ENCODE results near the gene CNTNAP5.

Gene CNTNAP5

DNA sequence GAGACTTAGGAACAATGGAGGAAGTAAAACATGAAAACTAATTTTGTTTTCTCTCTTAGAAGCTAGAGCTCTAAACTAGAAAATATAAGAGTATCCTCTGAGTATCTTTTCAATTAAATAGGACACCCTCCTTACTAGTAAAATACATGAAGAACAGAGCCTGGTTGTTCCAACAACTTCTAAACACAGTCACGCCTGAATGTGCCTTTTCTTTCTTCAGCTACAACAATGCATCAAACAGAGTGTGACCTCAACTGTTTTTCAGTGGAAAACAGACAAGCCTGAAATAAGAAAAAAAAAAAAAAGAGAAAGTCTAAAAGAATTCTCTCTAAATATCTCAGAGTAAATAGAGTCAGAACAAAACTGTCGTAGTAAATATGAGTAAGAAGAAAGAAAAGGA lies 928.8 kb downstream of the CNTNAP5 start:
- no peak for DNase-seq

DNA sequence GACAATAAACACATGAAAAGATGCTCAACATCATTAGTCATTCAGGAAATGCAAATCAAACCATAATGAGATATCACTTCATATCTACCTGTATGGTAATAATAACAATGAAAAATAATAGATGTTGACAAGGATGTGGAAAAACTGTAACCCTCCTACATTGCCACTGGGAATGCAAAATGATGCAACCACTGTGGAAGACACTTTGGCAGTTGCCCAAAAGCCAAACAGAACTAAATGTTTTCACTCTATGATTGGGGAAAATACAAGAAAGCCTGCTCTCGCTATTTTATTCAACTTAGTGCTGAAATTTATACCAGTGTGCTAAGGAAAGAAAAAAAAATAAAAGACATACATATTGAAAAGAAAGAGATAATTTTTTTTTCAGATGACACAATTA lies 934.5 kb downstream of the CNTNAP5 start:
- no peak for DNase-seq

DNA sequence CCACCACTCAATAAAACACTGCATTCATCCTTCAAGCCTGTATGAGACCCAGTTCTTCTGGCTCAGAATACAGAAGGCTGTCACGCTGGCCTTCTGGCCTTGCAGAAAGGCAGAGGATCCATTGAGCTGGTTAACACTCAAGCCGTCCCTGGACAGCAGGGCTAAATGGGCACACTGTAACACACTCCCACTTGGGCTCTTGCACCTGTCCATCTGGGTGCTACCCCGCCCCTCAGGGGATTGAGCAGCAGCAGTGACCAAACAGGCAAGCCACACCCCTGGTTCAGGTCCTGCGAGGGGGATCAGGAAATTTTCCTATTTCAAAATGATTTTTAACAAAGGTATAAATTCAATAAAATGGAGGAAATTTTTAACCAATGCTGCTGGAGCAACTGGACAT lies 936.0 kb downstream of the CNTNAP5 start:
- DNase-seq: no peak

All from CD4-positive, alpha-beta T cell treated with Interleukin-4 for 1 hour (primary cell).